HCT116 (cell line): Measurements from ENCODE around the gene AUTS2. TPM values are rescaled to one million over a fixed set of nuclear protein-coding genes. Genes with fewer than 3 reads are reported as not detected.

Experiments
- ATAC-seq: fragments of 200-7000 bp; cut with Tn5 transposase; 2 replicates; pipeline ENCODE4 v1.9.1; 2020; ENCODE audit warnings: mild to moderate bottlenecking, moderate library complexity
- BruUV-seq: library from RNA; stranded (reverse); fragments of 400-500 nt; replicated peaks from 2 replicates; lab custom pipeline; 2021; lab: Mats Ljungman, UMichigan
- CTCF ChIA-PET: fragments of 300-600 bp; sonication (Branson Sonifier 250); formaldehyde crosslinking; loops from one replicate; lab custom pipeline; 2021; ENCODE audit warnings: antibody characterized with exemption; lab: Charles Lee
- POLR2A ChIA-PET: fragments of 300-600, 350-600 bp; sonication (Branson Sonifier 250); formaldehyde crosslinking; loops from one replicate; lab custom pipeline; 2021; ENCODE audit warnings: antibody characterized with exemption; lab: Charles Lee
- RAD21 ChIA-PET, 2 experiments: fragments of 300-600 bp; sonication (Branson Sonifier 250); formaldehyde crosslinking; loops; one replicate each; lab custom pipeline; 2023; ENCODE audit warnings: low total read pairs in 2 of 2; ENCODE audit not compliant: uncharacterized antibody in 2 of 2, unreplicated experiment in 2 of 2, low non-redundant PET in 1 of 2; lab: Charles Lee
- DNase-seq: peaks from one replicate; pipeline ENCODE4 v3.0.0-alpha.2; 2010; ENCODE audit warnings: low read depth, low spot score
- H2AFZ ChIP-seq: fragments of 200-600 bp; shearing (Covaris generic), sonication (generic); 2 replicates; pipeline ENCODE4 v1.6.1; 2017; ENCODE audit warnings: low read depth, mixed run types, mixed read lengths, antibody characterized with exemption, low read length; ENCODE audit not compliant: poor library complexity, severe bottlenecking
- H3K27ac ChIP-seq: 2 replicates; pipeline ENCODE4 v1.5.1; 2012; ENCODE audit warnings: low read depth, low read length
- H3K27me3 ChIP-seq: fragments of 200-600 bp; sonication (generic); 2 replicates; pipeline ENCODE4 v1.6.1; 2016; ENCODE audit warnings: mixed run types, low read length, mixed read lengths; ENCODE audit not compliant: insufficient read depth
- H3K36me3 ChIP-seq, 2 experiments: fragments of 200-500 bp in 1 of 2; fragments of 200-600 bp in 1 of 2; sonication (Bioruptor generic) in 1 of 2; sonication (generic) in 1 of 2; 2 replicates each; pipeline versions ENCODE4 v1.5.1 to v1.6.1; 2014 to 2016; ENCODE audit warnings: low read length in 2 of 2, inconsistent platforms in 1 of 2, mixed read lengths in 1 of 2, mixed run types in 1 of 2; ENCODE audit not compliant: insufficient read depth in 2 of 2, control insufficient read depth in 1 of 2
- H3K4me1 ChIP-seq, 2 experiments: fragments of 200-600 bp in 1 of 2; sonication (generic) in 1 of 2; 2 replicates each; pipeline versions ENCODE4 v1.5.1 to v1.6.1; 2012 to 2017; ENCODE audit warnings: low read length in 2 of 2, inconsistent platforms in 1 of 2, mild to moderate bottlenecking in 1 of 2, mixed read lengths in 1 of 2, mixed run types in 1 of 2, moderate library complexity in 1 of 2; ENCODE audit not compliant: insufficient read depth in 2 of 2, control insufficient read depth in 1 of 2
- H3K4me2 ChIP-seq: fragments of 200-600 bp; sonication (generic); 2 replicates; pipeline ENCODE4 v1.6.1; 2017; ENCODE audit warnings: mixed run types, low read length, mixed read lengths
- H3K4me3 ChIP-seq, 2 experiments: fragments of 200-600 bp in 1 of 2; sonication (generic) in 1 of 2; replicated peaks in 1 of 2; 2 replicates each; pipeline ENCODE4 v1.5.1; 2011 to 2016; ENCODE audit warnings: low read length in 2 of 2, control low read depth in 1 of 2, low read depth in 1 of 2, mild to moderate bottlenecking in 1 of 2, mixed read lengths in 1 of 2, mixed run types in 1 of 2
- H3K79me2 ChIP-seq: fragments of 200-600 bp; sonication (generic); 2 replicates; pipeline ENCODE4 v1.6.1; 2017; ENCODE audit warnings: mild to moderate bottlenecking, mixed run types, low read length, moderate library complexity, mixed read lengths; ENCODE audit not compliant: insufficient read depth
- H3K9ac ChIP-seq: fragments of 200-600 bp; sonication (generic); 2 replicates; pipeline ENCODE4 v1.6.1; 2016; ENCODE audit warnings: low read length, mixed read lengths
- H3K9me2 ChIP-seq: fragments of 200-600 bp; sonication (generic), shearing (Covaris generic); 2 replicates; pipeline ENCODE4 v1.6.1; 2017; ENCODE audit warnings: mixed run types, mild to moderate bottlenecking, moderate library complexity; ENCODE audit not compliant: insufficient read depth
- H3K9me3 ChIP-seq, 2 experiments: fragments of 200-500 bp in 1 of 2; fragments of 200-600 bp in 1 of 2; sonication (Bioruptor generic) in 1 of 2; sonication (generic) in 1 of 2; 2 replicates each; pipeline ENCODE4 v1.6.1; 2014 to 2017; ENCODE audit warnings: low read length in 2 of 2, mixed read lengths in 2 of 2, inconsistent platforms in 1 of 2, low read depth in 1 of 2, mild to moderate bottlenecking in 1 of 2, mixed run types in 1 of 2, moderate library complexity in 1 of 2; ENCODE audit not compliant: control insufficient read depth in 1 of 2, insufficient read depth in 1 of 2
- H4K20me1 ChIP-seq: fragments of 200-600 bp; sonication (generic), shearing (Covaris generic); 2 replicates; pipeline ENCODE4 v1.6.1; 2017; ENCODE audit warnings: mixed run types, mild to moderate bottlenecking, moderate library complexity; ENCODE audit not compliant: insufficient read depth
- ATF3 ChIP-seq: IDR thresholded peaks from 2 replicates; pipeline ENCODE4 v1.6.1; 2012
- CBX3 ChIP-seq: IDR thresholded peaks from 2 replicates; pipeline ENCODE4 v1.6.1; 2012; ENCODE audit warnings: low read depth
- CEBPB ChIP-seq: IDR thresholded peaks from 2 replicates; pipeline ENCODE4 v1.6.1; 2012; ENCODE audit warnings: low read depth
- CTCF ChIP-seq, 3 experiments: fragments of 200-600 bp in 1 of 3; sonication (generic) in 1 of 3; IDR thresholded peaks in 2 of 3; conservative IDR thresholded peaks in 1 of 3; 2 replicates each; pipeline ENCODE4 v1.5.1; 2012 to 2017; ENCODE audit warnings: low read depth in 2 of 3, low read length in 2 of 3, antibody characterized with exemption in 1 of 3, borderline replicate concordance in 1 of 3, control low read depth in 1 of 3, mild to moderate bottlenecking in 1 of 3, mixed read lengths in 1 of 3, mixed run types in 1 of 3, moderate library complexity in 1 of 3; ENCODE audit not compliant: insufficient read depth in 1 of 3
- EGR1 ChIP-seq: IDR thresholded peaks from 2 replicates; pipeline ENCODE4 v1.6.1; 2012; ENCODE audit warnings: low read depth
- EZH2 ChIP-seq: fragments of 200-600 bp; sonication (generic); IDR thresholded peaks from 2 replicates; pipeline ENCODE4 v1.6.1; 2017; ENCODE audit warnings: antibody characterized with exemption, mixed run types
- EZH2phosphoT487 ChIP-seq: fragments of 200-600 bp; IDR thresholded peaks from 2 replicates; pipeline ENCODE4 v1.6.1; 2018; ENCODE audit warnings: antibody characterized with exemption, borderline replicate concordance
- FOSL1 ChIP-seq: IDR thresholded peaks from 2 replicates; pipeline ENCODE4 v1.6.1; 2012; ENCODE audit warnings: low read depth
- JUND ChIP-seq: IDR thresholded peaks from 2 replicates; pipeline ENCODE4 v1.6.1; 2012
- MAX ChIP-seq: IDR thresholded peaks from 2 replicates; pipeline ENCODE4 v1.6.1; 2012
- RAD21 ChIP-seq: IDR thresholded peaks from 2 replicates; pipeline ENCODE4 v1.6.1; 2012; ENCODE audit warnings: low read depth, mild to moderate bottlenecking
- REST ChIP-seq: IDR thresholded peaks from 2 replicates; pipeline ENCODE4 v1.6.1; 2012; ENCODE audit warnings: low read depth
- SP1 ChIP-seq: IDR thresholded peaks from 2 replicates; pipeline ENCODE4 v1.6.1; 2012; ENCODE audit warnings: low read depth
- SRF ChIP-seq: IDR thresholded peaks from 2 replicates; pipeline ENCODE4 v1.6.1; 2012; ENCODE audit warnings: low read depth
- YY1 ChIP-seq: IDR thresholded peaks from 2 replicates; pipeline ENCODE4 v1.6.1; 2011; ENCODE audit warnings: low read length, low read depth, moderate library complexity, mild to moderate bottlenecking; ENCODE audit not compliant: insufficient replicate concordance; ENCODE audit errors: extremely low read depth
- ZBTB33 ChIP-seq: IDR thresholded peaks from 2 replicates; pipeline ENCODE4 v1.6.1; 2011; ENCODE audit warnings: mild to moderate bottlenecking, low read length, moderate library complexity; ENCODE audit not compliant: insufficient replicate concordance; ENCODE audit errors: extremely low read depth
- ZFX ChIP-seq: fragments of 450-650 bp; IDR thresholded peaks from 2 replicates; pipeline ENCODE4 v1.6.1; 2017
- ZNF274 ChIP-seq: fragments of 200-500 bp; sonication (Bioruptor generic); IDR thresholded peaks from 2 replicates; pipeline ENCODE4 v1.6.1; 2014; ENCODE audit warnings: mild to moderate bottlenecking, low read depth, low read length, inconsistent platforms
- intact Hi-C: fragments of 100-400 bp; cut with micrococcal nuclease; formaldehyde crosslinking; loops from 2 replicates; pipeline ENCODE4 v1.10.0; 2022
- total RNA-seq: library from RNA; stranded (reverse); gene quantifications from one replicate; pipeline ENCODE4 v1.2.1, GENCODE V29; 2021; ENCODE audit not compliant: unreplicated experiment

AUTS2 gene
- total RNA-seq, 1 experiment from 2014 or later: 0.93 TPM

- no peak for TF ChIP-seq REST
- TF ChIP-seq, all 23 proteins: peak for 0
These were observed 192.9 kb downstream of the AUTS2 start (continued) for GRCh38 chr7:69790977-69791724.

GRCh38 chr7:69791739-69792138 is 193.5 kb downstream of the AUTS2 start:
- ChIA-PET CTCF (no interaction called here), POLR2A (no interaction called here), RAD21 (no interaction called here)
- intact Hi-C loops: no loop called here
- no peak overlapping the region for H3K4me3 ChIP-seq
- no peak overlapping the region for H3K9ac ChIP-seq
- ATAC-seq: no peak
- no peaks in the 10 kb centered on the region for H3K4me1 ChIP-seq
- H3K4me2 ChIP-seq: no peak overlapping the region
- no peak overlapping the region for H3K27ac ChIP-seq
- no peaks in the 10 kb centered on the region for H3K36me3 ChIP-seq
- no peaks in the 10 kb centered on the region for H3K79me2 ChIP-seq
- no peaks in the 10 kb centered on the region for H3K9me2 ChIP-seq
- BruUV-seq: no TSS peak
- peaks cover 0 to 25% of the 10 kb centered on the region in 2 experiments; a peak in 2 of 4 replicates for H3K9me3 ChIP-seq
- no peak overlapping the region for H2AFZ ChIP-seq
- H4K20me1 ChIP-seq: no peaks in the 10 kb centered on the region
- no peak for DNase-seq
- no peaks in the 10 kb centered on the region for H3K27me3 ChIP-seq
- TF ChIP-seq SP1 (no peak), RAD21 (no peak), CTCF (IDR thresholded peaks at IDR 0.05 in 2 of 3, conservative IDR thresholded peaks at IDR 0.05 in 1 of 3; ENCODE audit: borderline replicate concordance in 1 of 3, insufficient read depth in 1 of 3, low read depth in 2 of 3, low read length in 2 of 3) (no peak), MAX (no peak), YY1 (no peak), CBX3 (no peak), ZNF274 (no peak), EZH2phosphoT487 (no peak), EZH2 (no peak), EGR1 (no peak), SRF (no peak), ZFX (no peak), FOSL1 (no peak), CEBPB (no peak), JUND (no peak), ATF3 (no peak), ZBTB33 (no peak)
